ENCODE data around the gene MDFI. TPM values are rescaled to one million over a fixed set of nuclear protein-coding genes. Genes with fewer than 3 reads are reported as not detected.

The MDFI gene
- total and polyA plus RNA-seq, 4 experiments from 2014 or later, result not detected

DNA sequence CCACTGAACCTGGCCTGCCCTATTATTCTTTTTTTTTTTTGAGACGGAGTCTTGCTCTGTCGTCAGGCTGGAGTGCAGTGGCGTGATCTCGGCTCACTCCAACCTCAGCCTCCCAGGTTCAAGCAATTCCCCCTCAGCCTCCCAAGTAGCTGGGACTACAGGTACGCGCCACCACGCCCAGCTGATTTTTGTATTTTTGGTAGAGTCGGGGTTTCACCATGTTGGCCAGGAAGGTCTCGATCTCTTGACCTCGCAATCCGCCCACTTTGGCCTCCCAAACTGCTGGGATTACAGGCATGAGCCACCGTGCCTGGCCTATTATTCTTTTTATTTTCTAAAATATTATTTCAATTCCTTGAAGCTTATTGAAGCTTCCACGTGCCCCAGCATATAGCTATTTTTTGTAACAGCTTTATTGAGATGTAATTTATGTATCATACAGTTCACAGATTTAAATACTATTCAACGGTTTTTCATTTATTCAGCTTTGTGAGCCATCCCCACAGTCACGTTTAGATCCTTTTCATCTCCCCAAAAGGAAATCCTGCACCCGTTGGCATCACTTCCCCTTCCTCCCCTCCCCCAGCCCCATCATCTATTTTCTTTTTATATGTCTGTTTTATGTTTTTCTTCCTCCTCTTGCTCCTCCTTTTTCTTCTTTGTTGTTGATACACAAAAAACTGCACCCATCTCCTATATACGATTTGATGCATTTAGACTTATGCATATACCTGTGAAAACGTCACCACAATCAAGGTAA lies 13.5 kb upstream of the MDFI start:
- H3K27ac ChIP-seq (ENCODE audit: low read depth, low read length), result no peak overlapping the region
- no peaks in the 10 kb centered on the region for H3K9me3 ChIP-seq (ENCODE audit: control insufficient read depth in 1 of 2, low read length in 2 of 2)
- Mint-ChIP-seq H3K4me3 (peak overlapping the region in 3 of 8 donors; percentile 1 to 72 (median 49)), H3K9me3 (peaks cover 3 to 17% (median 14%) of the 10 kb centered on the region in 8 donors), H3K4me1 (peaks cover 9 to 13% (median 11%) of the 10 kb centered on the region in 4 donors), H3K27ac (peak overlapping the region in 2 of 7 donors; percentile 55 to 56), H3K36me3 (peaks cover 0 to 2% of the 10 kb centered on the region in 2 donors), H3K27me3 (peaks cover 15 to 18% of the 10 kb centered on the region in 2 donors)
- POLR2A ChIA-PET (ENCODE audit: partially characterized antibody), result no interaction called here
- H3K36me3 ChIP-seq (ENCODE audit: insufficient read depth, low read length), result no peaks in the 10 kb centered on the region
- no peaks in the 10 kb centered on the region for H3K27me3 ChIP-seq (ENCODE audit: insufficient read depth, low read length)
- DNase-seq, result no peak
- CTCF ChIA-PET (ENCODE audit: partially characterized antibody), result interaction anchor here (0.9 kb wide), 1 partner anchor 22 kb away, joined by 3 read pairs; no protein-coding TSS in a partner anchor
- intact Hi-C loops (cut with micrococcal nuclease), result no loop called here
- H3K4me1 ChIP-seq (ENCODE audit: insufficient read depth, low read length), result no peaks in the 10 kb centered on the region
- no peak overlapping the region for H3K4me3 ChIP-seq (ENCODE audit: low read length in 2 of 2)

DNA sequence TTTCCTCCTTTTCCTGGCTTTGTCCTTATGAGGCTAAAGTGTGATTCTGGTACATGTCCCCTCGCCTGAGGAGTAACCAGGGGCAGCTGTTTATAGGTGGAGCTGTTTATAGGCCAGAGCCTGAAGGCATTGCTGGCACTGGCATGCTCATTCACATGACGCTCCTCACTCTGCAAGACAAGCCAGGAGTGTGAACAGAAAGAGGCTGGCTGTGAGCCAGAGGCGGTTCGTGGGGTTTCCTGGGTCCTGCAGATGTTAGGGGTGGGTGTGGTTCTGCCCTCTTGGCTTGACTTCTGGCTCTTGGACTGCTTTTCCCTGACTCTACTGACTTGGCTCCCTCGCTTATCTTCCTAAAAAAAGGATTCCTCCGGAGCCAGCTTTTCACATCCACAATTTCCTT lies 12.8 kb upstream of the MDFI start:
- peaks cover 9 to 13% (median 11%) of the 10 kb centered on the region in 4 donors for H3K4me1 Mint-ChIP-seq

DNA sequence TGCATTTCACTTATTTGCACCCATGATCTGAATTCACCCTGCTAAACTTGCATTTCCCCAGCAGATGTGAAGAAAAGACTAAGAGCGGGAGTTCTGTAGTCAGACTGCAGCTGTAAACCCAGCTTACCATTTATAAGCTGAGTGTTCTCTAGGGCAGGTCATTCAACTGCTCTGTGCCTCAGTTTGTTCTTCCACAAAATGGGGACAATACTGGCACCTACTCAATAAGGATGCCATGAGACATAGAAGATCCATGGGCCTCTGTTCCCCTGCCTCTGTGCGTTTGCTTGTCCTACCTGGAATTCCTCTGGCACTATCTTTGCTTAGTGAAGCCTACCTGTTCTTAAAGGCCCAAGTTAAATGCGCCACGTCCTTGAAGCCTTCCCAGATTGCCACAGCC lies 12.2 kb upstream of the MDFI start:
- peak overlapping the region in 1 of 8 donors; percentile 36 for H3K4me3 Mint-ChIP-seq
- no peak overlapping the region for H3K27ac ChIP-seq (ENCODE audit: low read depth, low read length)
- H3K27me3 ChIP-seq (ENCODE audit: insufficient read depth, low read length), result no peaks in the 10 kb centered on the region
- ChIA-PET CTCF (ENCODE audit: partially characterized antibody) (no interaction called here), POLR2A (ENCODE audit: partially characterized antibody) (no interaction called here)
- no peak overlapping the region for H3K27ac Mint-ChIP-seq
- H3K36me3 Mint-ChIP-seq, result peaks cover 0 to 2% of the 10 kb centered on the region in 2 donors
- no peaks in the 10 kb centered on the region for H3K4me1 ChIP-seq (ENCODE audit: insufficient read depth, low read length)
- H3K36me3 ChIP-seq (ENCODE audit: insufficient read depth, low read length), result no peaks in the 10 kb centered on the region
- H3K4me3 ChIP-seq (ENCODE audit: low read length in 2 of 2), result no peak overlapping the region
- no peaks in the 10 kb centered on the region for H3K9me3 ChIP-seq (ENCODE audit: control insufficient read depth in 1 of 2, low read length in 2 of 2)
- peaks cover 3 to 16% (median 10%) of the 10 kb centered on the region in 8 donors for H3K9me3 Mint-ChIP-seq
- H3K4me1 Mint-ChIP-seq, result peaks cover 9 to 13% (median 11%) of the 10 kb centered on the region in 4 donors
- intact Hi-C loops (cut with micrococcal nuclease), result no loop called here
- H3K27me3 Mint-ChIP-seq, result peaks cover 12 to 15% of the 10 kb centered on the region in 2 donors
- DNase-seq, result no peak

More for the DNA sequence above, 12.8 kb upstream of the MDFI start:
- no peak overlapping the region for H3K27ac ChIP-seq (ENCODE audit: low read depth, low read length)
- peaks cover 0 to 2% of the 10 kb centered on the region in 2 donors for H3K36me3 Mint-ChIP-seq
- H3K4me3 Mint-ChIP-seq, result peak overlapping the region in 4 of 8 donors; percentile 13 to 72 (median 26)
- intact Hi-C loops (cut with micrococcal nuclease), result no loop called here
- H3K36me3 ChIP-seq (ENCODE audit: insufficient read depth, low read length), result no peaks in the 10 kb centered on the region
- H3K9me3 Mint-ChIP-seq, result peaks cover 3 to 16% (median 14%) of the 10 kb centered on the region in 8 donors
- H3K27me3 Mint-ChIP-seq, result peaks cover 15 to 19% of the 10 kb centered on the region in 2 donors
- DNase-seq, result peak in 1 of 5 donors; percentile 13
- H3K9me3 ChIP-seq (ENCODE audit: control insufficient read depth in 1 of 2, low read length in 2 of 2), result no peaks in the 10 kb centered on the region
- H3K27me3 ChIP-seq (ENCODE audit: insufficient read depth, low read length), result no peaks in the 10 kb centered on the region
- ChIA-PET CTCF (ENCODE audit: partially characterized antibody) (interaction anchor here (0.9 kb wide), 1 partner anchor 23 kb away, joined by 3 read pairs; no protein-coding TSS in a partner anchor), POLR2A (ENCODE audit: partially characterized antibody) (no interaction called here)
- H3K4me1 ChIP-seq (ENCODE audit: insufficient read depth, low read length), result no peaks in the 10 kb centered on the region
- H3K4me3 ChIP-seq (ENCODE audit: low read length in 2 of 2), result no peak overlapping the region
- H3K27ac Mint-ChIP-seq, result no peak overlapping the region

DNA sequence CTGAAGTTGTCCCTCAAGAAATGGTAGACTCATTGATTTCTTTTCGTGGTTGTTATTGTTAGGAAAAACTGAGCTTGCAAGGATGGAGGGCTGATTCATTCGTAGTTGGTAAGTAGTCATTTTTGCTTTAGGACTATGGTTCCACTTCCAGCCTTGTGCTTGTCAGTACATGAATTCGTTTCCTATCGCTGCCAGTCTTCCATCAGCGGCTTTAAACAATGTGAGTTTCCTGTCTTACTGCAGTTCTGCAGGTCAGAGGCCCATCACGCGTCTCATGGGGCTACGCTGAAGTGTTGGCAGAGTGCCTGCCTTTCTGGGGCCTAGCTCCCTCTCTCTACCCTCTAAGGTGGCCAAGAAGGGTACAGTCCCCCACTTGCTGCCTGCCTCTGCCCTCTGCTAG lies 11.4 kb upstream of the MDFI start:
- intact Hi-C loops (cut with micrococcal nuclease), result no loop called here
- Histone ChIP-seq H3K27ac (ENCODE audit: low read depth, low read length) (no peak overlapping the region), H3K4me1 (ENCODE audit: insufficient read depth, low read length) (no peaks in the 10 kb centered on the region), H3K4me3 (ENCODE audit: low read length in 2 of 2) (no peak overlapping the region), H3K27me3 (ENCODE audit: insufficient read depth, low read length) (no peaks in the 10 kb centered on the region), H3K36me3 (ENCODE audit: insufficient read depth, low read length) (no peaks in the 10 kb centered on the region), H3K9me3 (ENCODE audit: control insufficient read depth in 1 of 2, low read length in 2 of 2) (no peaks in the 10 kb centered on the region)
- H3K36me3 Mint-ChIP-seq, result no peaks in the 10 kb centered on the region
- peaks cover 0 to 10% (median 2%) of the 10 kb centered on the region in 8 donors for H3K9me3 Mint-ChIP-seq
- H3K4me3 Mint-ChIP-seq, result no peak overlapping the region
- H3K4me1 Mint-ChIP-seq, result peaks cover 9 to 13% (median 11%) of the 10 kb centered on the region in 4 donors
- H3K27me3 Mint-ChIP-seq, result peaks cover 13 to 17% of the 10 kb centered on the region in 2 donors
- DNase-seq, result no peak
- POLR2A ChIA-PET (ENCODE audit: partially characterized antibody), result no interaction called here
- H3K27ac Mint-ChIP-seq, result no peak overlapping the region
- CTCF ChIA-PET (ENCODE audit: partially characterized antibody), result no interaction called here

DNA sequence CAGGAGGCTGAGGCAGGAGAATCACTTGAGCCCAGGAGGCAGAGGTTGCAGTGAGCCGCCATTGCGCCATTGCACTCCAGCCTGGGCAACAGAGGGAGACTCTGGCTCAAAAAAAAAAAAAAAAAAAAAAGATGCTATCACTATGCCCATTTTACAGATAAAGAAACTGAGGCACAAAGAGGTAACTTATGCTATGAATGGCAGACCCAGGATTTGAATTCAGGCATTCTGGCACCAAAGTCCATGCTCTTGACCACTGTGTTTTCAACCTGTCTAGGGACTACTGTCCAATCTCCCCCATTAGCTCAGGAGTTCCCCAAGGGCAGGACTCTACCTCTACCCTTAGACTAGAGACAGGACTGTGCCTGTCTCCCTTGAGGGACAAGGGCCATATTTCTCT lies 9.1 kb upstream of the MDFI start:
- Histone ChIP-seq H3K36me3 (ENCODE audit: insufficient read depth, low read length) (no peaks in the 10 kb centered on the region), H3K27me3 (ENCODE audit: insufficient read depth, low read length) (no peaks in the 10 kb centered on the region), H3K9me3 (ENCODE audit: control insufficient read depth in 1 of 2, low read length in 2 of 2) (no peaks in the 10 kb centered on the region), H3K4me3 (ENCODE audit: low read length in 2 of 2) (no peak overlapping the region), H3K27ac (ENCODE audit: low read depth, low read length) (no peak overlapping the region), H3K4me1 (ENCODE audit: insufficient read depth, low read length) (no peaks in the 10 kb centered on the region)
- POLR2A ChIA-PET (ENCODE audit: partially characterized antibody), result no interaction called here
- intact Hi-C loops (cut with micrococcal nuclease), result no loop called here
- Mint-ChIP-seq H3K4me3 (no peak overlapping the region), H3K9me3 (peaks cover 0 to 4% (median 0%) of the 10 kb centered on the region in 8 donors), H3K27me3 (peaks cover 11 to 23% of the 10 kb centered on the region in 2 donors), H3K36me3 (no peaks in the 10 kb centered on the region), H3K27ac (no peak overlapping the region), H3K4me1 (peaks cover 9 to 13% (median 11%) of the 10 kb centered on the region in 4 donors)
- CTCF ChIA-PET (ENCODE audit: partially characterized antibody), result interaction anchor here (0.7 kb wide), 1 partner anchor 40 kb away, joined by 3 read pairs; no protein-coding TSS in a partner anchor
- DNase-seq, result no peak

DNA sequence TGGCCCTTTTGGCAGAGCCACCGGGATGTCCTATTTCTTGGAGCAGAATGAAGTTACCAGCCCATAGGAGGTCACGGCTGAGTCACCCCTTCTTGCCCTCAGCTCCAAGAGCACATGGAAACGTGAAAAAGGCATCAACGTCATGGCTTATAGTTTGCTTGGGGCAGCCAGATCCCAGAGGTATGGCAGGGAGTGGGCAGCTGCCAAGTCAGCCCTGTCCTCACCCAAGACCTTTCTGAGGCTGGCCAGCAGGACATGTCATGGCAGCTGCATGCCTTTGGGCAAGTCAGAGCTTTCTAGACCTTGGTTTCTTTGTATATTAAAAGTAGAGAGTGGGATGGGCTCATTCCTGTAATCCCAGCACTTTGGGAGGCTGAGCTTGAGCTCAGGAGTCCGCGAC lies 8.2 kb upstream of the MDFI start:
- intact Hi-C loops (cut with micrococcal nuclease), result no loop called here
- no peak overlapping the region for H3K4me3 ChIP-seq (ENCODE audit: low read length in 2 of 2)
- peaks cover 6 to 9% (median 8%) of the 10 kb centered on the region in 4 donors for H3K4me1 Mint-ChIP-seq
- ChIA-PET POLR2A (ENCODE audit: partially characterized antibody) (no interaction called here), CTCF (ENCODE audit: partially characterized antibody) (no interaction called here)
- H3K36me3 Mint-ChIP-seq, result no peaks in the 10 kb centered on the region
- no peaks in the 10 kb centered on the region for H3K27me3 ChIP-seq (ENCODE audit: insufficient read depth, low read length)
- no peaks in the 10 kb centered on the region for H3K36me3 ChIP-seq (ENCODE audit: insufficient read depth, low read length)
- no peak overlapping the region for H3K4me3 Mint-ChIP-seq
- no peaks in the 10 kb centered on the region for H3K9me3 ChIP-seq (ENCODE audit: control insufficient read depth in 1 of 2, low read length in 2 of 2)
- no peaks in the 10 kb centered on the region for H3K4me1 ChIP-seq (ENCODE audit: insufficient read depth, low read length)
- peaks cover 16 to 25% of the 10 kb centered on the region in 2 donors for H3K27me3 Mint-ChIP-seq
- H3K27ac Mint-ChIP-seq, result peak overlapping the region in 1 of 7 donors; percentile 39
- peaks cover 0 to 2% (median 0%) of the 10 kb centered on the region in 8 donors for H3K9me3 Mint-ChIP-seq
- no peak for DNase-seq
- no peak overlapping the region for H3K27ac ChIP-seq (ENCODE audit: low read depth, low read length)

DNA sequence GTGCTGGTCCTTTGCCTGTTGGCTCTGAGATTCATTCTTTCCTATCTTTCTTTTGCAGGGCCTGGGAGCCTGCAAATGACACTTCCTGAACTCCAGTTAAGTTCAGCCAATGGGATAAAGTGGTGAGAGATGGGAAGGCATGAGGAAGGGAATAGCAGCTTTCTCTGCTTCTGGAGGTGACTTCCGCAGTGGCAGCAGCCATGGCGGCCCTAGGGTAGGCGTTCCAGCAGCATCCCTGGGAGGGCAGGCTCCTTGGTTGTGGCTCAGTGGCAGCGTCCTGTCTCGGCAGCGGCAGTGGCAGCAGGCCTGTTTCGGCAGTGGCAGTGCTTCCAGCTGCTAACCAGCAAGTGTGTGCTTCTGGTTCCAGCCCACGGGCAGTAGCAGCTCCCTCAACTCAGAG lies 7.3 kb upstream of the MDFI start:
- H3K36me3 Mint-ChIP-seq, result no peaks in the 10 kb centered on the region
- no peak overlapping the region for H3K4me3 Mint-ChIP-seq
- intact Hi-C loops (cut with micrococcal nuclease), result no loop called here

More for the DNA sequence above, 7.3 kb upstream of the MDFI start:
- no peak overlapping the region for H3K27ac ChIP-seq (ENCODE audit: low read depth, low read length)
- no peak overlapping the region for H3K4me3 ChIP-seq (ENCODE audit: low read length in 2 of 2)
- ChIA-PET POLR2A (ENCODE audit: partially characterized antibody) (no interaction called here), CTCF (ENCODE audit: partially characterized antibody) (interaction anchor here (0.6 kb wide), 1 partner anchor 29 kb away, joined by 3 read pairs; no protein-coding TSS in a partner anchor)
- Mint-ChIP-seq H3K4me1 (peaks cover 0 to under 1% (median under 1%) of the 10 kb centered on the region in 4 donors), H3K27me3 (peaks cover 20 to 31% of the 10 kb centered on the region in 2 donors), H3K27ac (no peak overlapping the region), H3K9me3 (peaks cover 0 to 1% (median 0%) of the 10 kb centered on the region in 8 donors)
- H3K9me3 ChIP-seq (ENCODE audit: control insufficient read depth in 1 of 2, low read length in 2 of 2), result no peaks in the 10 kb centered on the region
- H3K36me3 ChIP-seq (ENCODE audit: insufficient read depth, low read length), result no peaks in the 10 kb centered on the region
- DNase-seq, result no peak
- no peaks in the 10 kb centered on the region for H3K27me3 ChIP-seq (ENCODE audit: insufficient read depth, low read length)
- H3K4me1 ChIP-seq (ENCODE audit: insufficient read depth, low read length), result no peaks in the 10 kb centered on the region

Data from CD4-positive, alpha-beta memory T cell (primary cell).